ENCODE results near the gene REPS1. TPM values are rescaled to one million over a fixed set of nuclear protein-coding genes. Genes with fewer than 3 reads are reported as not detected.

The REPS1 gene
- polyA plus RNA-seq, 1 of the 3 experiments (the other 2 are of a cell fraction) = 26.2 TPM

GRCh38 chr6:138864343-138864890 lies 123.6 kb downstream of the REPS1 start:
- CTCF ChIA-PET = no interaction called here
- no peak overlapping the region for H3K9ac ChIP-seq
- DNase-seq = no peak
- no peaks in the 10 kb centered on the region for H3K36me3 ChIP-seq (replicated peaks in 1 of 2; ENCODE audit: control insufficient read depth in 1 of 2, insufficient read depth in 2 of 2, low read length in 1 of 2)
- no peak overlapping the region for H3K4me2 ChIP-seq
- no peak overlapping the region for H2AFZ ChIP-seq (ENCODE audit: low read depth)
- H4K20me1 ChIP-seq (ENCODE audit: insufficient read depth) = no peaks in the 10 kb centered on the region
- POLR2A ChIA-PET = no interaction called here
- H3K9me2 ChIP-seq = no peaks in the 10 kb centered on the region
- no peaks in the 10 kb centered on the region for H3K27me3 ChIP-seq (ENCODE audit: insufficient read depth)
- no peak overlapping the region for H3K4me3 ChIP-seq (ENCODE audit: low read depth in 2 of 2, low read length in 1 of 2)
- no peaks in the 10 kb centered on the region for H3K9me3 ChIP-seq
- no peaks in the 10 kb centered on the region; a peak in 1 of 4 replicates for H3K4me1 ChIP-seq (ENCODE audit: control insufficient read depth in 1 of 2, insufficient read depth in 2 of 2, low read depth in 1 of 2, low read length in 1 of 2)
- 65% methylated on average over 6 of the region's 6 CpGs for WGBS (ENCODE audit: low lambda C conversion rate)
- no peaks in the 10 kb centered on the region for H3K79me2 ChIP-seq (ENCODE audit: insufficient read depth)
- H3K27ac ChIP-seq (ENCODE audit: low read depth in 2 of 2, low read length in 1 of 2) = no peak overlapping the region
- H3F3A ChIP-seq (replicated peaks; ENCODE audit: insufficient read depth) = no peaks in the 10 kb centered on the region
- TF ChIP-seq FOSL2 (IDR thresholded peaks at IDR 0.05; ENCODE audit: borderline replicate concordance, low read depth) (no peak), PBX3 (IDR thresholded peaks at IDR 0.05) (no peak), YY1 (IDR thresholded peaks at IDR 0.05; ENCODE audit: low read depth) (no peak), FOXM1 (IDR thresholded peaks at IDR 0.05; ENCODE audit: low read depth) (no peak), EP300 (IDR thresholded peaks at IDR 0.05; ENCODE audit: borderline replicate concordance in 1 of 2, low read depth in 1 of 2, low read length in 1 of 2) (no peak), SMC3 (IDR thresholded peaks at IDR 0.05; ENCODE audit: low read depth, low read length) (no peak), MEF2A (IDR thresholded peaks at IDR 0.05; ENCODE audit: borderline replicate concordance, low read depth) (no peak), RCOR1 (IDR thresholded peaks at IDR 0.05; ENCODE audit: low read length) (no peak), FOXJ3 (CRISPR knock-in tag; IDR thresholded peaks at IDR 0.05) (no peak)
- TF ChIP-seq, protein P1, sequence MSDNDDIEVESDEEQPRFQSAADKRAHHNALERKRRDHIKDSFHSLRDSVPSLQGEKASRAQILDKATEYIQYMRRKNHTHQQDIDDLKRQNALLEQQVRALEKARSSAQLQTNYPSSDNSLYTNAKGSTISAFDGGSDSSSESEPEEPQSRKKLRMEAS (IDR thresholded peaks at IDR 0.05; ENCODE audit: low read depth) = no peak
- TF ChIP-seq, protein P2, sequence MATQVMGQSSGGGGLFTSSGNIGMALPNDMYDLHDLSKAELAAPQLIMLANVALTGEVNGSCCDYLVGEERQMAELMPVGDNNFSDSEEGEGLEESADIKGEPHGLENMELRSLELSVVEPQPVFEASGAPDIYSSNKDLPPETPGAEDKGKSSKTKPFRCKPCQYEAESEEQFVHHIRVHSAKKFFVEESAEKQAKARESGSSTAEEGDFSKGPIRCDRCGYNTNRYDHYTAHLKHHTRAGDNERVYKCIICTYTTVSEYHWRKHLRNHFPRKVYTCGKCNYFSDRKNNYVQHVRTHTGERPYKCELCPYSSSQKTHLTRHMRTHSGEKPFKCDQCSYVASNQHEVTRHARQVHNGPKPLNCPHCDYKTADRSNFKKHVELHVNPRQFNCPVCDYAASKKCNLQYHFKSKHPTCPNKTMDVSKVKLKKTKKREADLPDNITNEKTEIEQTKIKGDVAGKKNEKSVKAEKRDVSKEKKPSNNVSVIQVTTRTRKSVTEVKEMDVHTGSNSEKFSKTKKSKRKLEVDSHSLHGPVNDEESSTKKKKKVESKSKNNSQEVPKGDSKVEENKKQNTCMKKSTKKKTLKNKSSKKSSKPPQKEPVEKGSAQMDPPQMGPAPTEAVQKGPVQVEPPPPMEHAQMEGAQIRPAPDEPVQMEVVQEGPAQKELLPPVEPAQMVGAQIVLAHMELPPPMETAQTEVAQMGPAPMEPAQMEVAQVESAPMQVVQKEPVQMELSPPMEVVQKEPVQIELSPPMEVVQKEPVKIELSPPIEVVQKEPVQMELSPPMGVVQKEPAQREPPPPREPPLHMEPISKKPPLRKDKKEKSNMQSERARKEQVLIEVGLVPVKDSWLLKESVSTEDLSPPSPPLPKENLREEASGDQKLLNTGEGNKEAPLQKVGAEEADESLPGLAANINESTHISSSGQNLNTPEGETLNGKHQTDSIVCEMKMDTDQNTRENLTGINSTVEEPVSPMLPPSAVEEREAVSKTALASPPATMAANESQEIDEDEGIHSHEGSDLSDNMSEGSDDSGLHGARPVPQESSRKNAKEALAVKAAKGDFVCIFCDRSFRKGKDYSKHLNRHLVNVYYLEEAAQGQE (IDR thresholded peaks at IDR 0.05; ENCODE audit: low read depth, low read length) = no peak
- TF ChIP-seq, protein P3, sequence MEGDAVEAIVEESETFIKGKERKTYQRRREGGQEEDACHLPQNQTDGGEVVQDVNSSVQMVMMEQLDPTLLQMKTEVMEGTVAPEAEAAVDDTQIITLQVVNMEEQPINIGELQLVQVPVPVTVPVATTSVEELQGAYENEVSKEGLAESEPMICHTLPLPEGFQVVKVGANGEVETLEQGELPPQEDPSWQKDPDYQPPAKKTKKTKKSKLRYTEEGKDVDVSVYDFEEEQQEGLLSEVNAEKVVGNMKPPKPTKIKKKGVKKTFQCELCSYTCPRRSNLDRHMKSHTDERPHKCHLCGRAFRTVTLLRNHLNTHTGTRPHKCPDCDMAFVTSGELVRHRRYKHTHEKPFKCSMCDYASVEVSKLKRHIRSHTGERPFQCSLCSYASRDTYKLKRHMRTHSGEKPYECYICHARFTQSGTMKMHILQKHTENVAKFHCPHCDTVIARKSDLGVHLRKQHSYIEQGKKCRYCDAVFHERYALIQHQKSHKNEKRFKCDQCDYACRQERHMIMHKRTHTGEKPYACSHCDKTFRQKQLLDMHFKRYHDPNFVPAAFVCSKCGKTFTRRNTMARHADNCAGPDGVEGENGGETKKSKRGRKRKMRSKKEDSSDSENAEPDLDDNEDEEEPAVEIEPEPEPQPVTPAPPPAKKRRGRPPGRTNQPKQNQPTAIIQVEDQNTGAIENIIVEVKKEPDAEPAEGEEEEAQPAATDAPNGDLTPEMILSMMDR (IDR thresholded peaks at IDR 0.05) = no peak
